ENCODE data around the gene KDM4C.

The KDM4C gene

DNA sequence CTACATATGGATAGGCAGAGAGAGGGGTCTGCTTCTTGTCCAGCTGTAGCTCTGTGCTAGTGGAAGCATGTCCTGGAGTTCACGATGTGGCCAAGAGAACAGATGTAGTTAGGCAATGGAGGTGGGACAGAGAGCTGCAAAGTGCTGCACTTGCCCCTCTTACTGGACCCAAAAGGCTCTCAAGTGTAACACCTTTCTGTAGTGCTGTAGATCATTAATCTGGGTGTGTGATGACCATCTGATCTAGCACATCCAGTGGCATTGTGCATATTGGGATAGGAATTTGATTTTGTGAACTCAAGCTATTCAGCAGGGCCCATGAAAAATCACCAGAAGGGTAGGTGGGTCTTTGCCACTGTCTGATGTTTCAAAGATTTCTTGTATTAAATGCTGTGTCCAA, 151.4 kb downstream of the KDM4C start:
- no peak for DNase-seq

DNA sequence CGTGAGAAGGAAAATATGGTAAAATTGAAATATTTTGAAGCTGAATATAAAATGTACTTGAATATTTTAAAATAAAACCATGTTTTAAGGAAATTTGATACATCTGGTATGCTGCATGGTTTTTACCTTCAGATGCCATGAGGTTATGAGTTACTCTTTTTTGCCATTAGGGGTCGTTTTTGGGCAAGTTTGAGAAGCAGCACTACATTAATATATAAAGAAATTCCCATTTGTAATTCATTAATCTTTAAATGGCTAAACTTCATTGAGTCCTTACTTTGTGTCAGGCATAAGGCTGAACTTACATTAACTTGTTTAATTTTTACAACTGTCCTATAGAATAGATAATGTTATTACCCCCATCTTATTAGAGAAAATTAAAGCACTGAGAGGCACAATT, 152.3 kb downstream of the KDM4C start:
- DNase-seq: no peak

DNA sequence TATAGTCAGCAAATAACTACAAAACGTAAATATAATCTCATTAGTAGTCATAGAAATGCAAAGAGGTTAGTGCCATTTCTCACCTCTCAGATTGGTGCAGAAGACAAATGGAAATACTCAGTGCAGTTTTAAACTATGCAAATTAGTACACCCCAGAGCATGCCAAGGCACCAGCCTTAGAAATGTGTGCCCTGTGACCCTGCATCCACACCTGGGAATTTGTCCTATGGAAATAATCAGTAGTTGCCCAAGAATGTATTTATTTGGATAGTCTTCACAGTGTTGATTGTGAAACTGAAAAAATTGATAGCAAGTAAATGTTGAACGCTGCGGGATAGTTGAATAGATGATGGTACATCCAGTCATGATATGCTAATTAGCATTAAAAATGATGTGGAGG, 152.7 kb downstream of the KDM4C start:
- no peak for DNase-seq

DNA sequence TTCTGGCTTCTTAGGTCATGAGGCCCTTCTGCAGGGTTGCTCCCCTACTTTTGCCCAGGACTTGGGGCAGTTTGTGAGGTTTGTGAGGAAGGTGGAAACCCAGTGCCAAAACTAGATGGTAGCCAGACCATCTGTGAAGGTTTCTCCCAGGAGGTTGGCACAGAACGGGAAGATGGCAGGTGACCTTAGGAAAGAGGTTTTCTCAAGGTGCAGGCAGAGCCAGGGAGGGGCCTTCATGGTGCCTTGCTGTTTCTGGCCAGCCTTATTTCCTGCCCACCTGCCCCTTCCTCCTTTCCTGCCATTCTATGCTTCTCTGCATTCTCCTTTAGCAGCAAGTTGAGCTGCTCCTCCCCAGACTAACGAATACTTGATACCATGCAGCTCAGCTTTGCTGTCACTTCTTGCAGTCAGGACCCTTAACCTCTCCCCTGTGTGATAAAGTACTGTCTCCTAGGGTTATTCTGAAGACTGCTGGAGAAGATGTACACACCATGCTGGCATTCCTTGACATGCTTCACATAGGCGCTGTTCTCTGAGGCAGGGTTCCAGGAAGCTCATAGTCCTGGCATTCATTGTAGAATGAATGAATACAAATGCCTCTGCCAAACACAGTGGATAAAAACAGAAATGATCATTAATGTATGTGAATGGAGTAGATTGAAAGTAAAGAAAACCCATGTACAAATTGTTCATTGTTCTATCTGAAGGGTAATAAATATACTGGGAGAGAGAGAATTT, 154.3 kb downstream of the KDM4C start:
- no peak for DNase-seq

DNA sequence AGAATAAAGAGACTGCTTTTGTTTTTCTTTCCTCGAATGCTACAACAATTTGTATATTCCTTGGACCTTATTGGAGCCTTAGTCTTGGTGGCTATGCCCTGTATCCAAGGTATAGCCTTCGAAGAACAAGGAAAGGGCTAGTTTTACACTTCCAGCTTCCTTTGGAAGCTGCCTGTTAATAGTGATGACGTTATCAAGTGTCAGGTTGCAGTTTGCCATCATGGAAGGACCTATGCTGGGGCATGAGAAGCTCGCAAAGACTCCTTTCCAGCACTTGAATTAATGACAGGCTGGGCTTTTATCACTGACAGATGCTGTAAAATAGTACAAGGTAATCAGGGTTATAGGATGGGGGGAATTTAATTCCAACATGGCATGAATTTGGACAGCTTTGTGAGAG, 157.9 kb downstream of the KDM4C start:
- no peak for DNase-seq

DNA sequence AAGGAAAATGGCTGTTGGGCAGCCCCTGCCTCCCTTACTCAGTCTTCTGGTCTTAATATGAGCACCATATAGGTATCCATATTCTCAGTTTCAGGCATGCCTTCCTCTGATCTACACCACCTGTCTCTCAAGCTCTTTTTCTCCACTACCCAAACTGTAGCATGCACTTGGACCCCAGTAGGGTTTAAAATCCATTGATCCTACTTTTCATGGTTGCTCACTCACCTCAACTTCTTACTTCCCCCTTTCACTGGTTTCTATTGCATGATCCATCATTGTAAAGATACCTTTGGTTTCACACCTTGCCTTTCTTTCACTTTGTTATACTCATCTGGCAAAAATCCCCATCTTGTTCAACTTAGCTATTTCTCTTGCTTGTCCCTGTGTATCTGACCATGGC, 159.4 kb downstream of the KDM4C start:
- DNase-seq: no peak

DNA sequence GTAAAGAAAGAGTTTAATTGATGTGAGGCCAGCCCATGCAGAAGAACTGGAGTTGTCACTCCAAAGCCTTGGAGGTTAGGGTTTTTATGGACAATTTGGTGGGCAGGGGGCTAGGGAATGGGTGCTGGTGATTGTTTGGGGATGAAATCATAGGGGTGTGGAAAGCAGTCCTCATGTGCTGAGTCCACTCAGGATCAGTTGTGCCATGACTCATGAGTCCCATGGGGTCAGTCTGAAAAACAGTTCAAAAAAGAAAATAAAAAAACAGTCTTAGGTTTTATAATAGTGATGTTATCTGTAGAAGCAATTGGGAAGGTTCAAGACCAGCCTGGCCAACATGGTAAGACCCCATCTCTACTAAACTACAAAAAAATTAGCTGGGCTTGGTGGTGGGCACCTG, 162.3 kb downstream of the KDM4C start:
- no peak for DNase-seq

DNA sequence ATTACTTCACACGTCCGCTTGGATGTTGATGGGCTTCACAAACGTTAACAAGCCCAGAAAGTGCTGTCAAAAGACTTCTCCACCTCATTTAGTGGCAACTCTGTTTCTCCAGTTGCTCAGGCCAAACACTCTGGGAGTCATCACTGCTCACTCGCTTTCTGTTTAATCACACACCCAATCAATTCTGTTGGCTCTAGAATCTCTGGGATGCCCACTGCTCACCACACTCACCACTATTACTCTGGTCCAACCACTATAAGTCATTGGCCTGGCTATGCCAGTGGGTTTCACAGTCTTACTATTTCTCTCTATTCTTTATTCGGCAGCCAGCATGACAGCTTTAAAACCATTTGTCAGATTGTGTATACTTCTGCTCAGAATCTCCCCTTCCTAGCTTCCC, 163.5 kb downstream of the KDM4C start:
- no peak for DNase-seq

DNA sequence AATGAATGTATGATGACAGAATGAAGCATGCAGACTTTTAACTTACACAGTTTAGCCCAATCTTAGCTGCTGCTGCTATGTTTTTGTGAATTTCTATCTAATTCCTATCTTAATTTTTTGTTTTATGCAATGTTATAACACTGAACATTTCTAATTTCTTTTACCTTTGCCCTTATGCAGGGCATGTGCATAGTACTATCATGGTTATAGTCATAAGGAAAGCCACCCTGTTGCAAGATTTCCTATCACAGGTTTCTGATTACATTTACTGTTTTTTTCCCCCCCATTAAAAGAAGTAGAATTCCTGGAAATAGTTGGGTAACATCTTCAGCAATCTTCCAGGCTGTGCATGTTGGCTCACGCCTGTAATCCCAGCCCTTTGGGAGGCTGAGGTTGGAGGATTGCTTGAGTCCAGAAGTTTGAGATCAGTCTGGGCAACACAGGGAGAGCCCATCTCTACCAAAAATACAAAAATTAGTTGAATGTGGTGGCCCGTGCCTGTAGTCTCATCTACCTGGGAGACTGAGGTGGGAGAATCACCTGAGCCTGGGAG, 164.4 kb downstream of the KDM4C start:
- no peak for DNase-seq

DNA sequence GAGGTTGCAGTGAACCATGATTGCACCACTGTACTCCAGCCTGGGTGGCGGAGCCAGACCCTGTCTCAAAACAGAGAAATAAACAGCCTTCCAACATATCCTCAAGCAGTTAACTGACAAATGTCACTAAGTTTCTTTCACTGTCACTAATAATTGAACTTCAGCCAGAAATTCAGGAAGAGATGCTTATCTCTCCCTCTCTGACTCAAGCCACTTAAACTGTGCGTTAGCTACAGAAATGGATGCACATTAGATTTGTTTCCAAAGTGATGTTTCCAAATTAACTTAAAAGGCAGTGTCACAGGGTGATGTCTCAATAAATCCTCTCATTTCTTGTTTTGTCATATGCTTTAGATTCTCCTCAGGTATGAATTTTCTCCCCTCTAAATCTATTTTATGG, 164.9 kb downstream of the KDM4C start:
- no peak for DNase-seq

DNA sequence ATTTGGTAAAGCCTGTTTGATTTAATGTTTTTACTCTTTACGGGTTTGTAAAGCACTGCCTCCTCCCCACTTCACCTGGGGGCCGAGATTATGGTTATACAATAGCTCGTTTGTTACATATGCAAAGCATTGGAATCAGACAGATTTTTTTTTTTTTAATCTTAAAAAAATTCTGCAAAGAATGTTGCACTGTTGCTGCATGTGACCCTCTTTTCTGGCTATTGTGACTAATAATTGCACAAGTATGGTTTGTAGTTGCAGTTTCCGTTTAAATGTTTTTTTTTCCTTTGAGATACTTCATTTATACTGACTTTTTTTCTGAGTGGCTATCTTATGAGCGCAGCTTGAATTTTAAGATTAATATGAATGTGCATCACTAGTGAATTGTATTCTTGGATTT, 165.3 kb downstream of the KDM4C start:
- DNase-seq: no peak

DNA sequence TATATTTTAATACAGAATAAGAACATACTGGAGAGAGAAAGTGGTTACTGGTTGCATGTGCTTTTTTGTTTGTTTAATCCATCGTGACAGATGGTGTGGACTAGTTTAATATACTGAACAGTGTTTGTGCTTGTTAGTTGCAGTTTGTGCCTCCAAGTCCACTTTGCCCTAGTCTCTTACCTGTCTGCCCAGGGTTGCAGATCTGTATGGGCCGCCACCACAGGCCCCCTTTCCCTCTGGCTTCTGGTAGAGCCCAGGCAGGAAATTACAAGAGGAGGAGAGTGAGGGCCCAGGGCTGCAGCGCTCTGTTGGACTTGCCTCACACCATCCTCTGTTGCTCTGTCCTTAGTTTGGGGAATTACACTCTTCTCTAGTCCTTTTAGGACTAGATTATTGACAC, 166.4 kb downstream of the KDM4C start:
- no peak for DNase-seq

DNA sequence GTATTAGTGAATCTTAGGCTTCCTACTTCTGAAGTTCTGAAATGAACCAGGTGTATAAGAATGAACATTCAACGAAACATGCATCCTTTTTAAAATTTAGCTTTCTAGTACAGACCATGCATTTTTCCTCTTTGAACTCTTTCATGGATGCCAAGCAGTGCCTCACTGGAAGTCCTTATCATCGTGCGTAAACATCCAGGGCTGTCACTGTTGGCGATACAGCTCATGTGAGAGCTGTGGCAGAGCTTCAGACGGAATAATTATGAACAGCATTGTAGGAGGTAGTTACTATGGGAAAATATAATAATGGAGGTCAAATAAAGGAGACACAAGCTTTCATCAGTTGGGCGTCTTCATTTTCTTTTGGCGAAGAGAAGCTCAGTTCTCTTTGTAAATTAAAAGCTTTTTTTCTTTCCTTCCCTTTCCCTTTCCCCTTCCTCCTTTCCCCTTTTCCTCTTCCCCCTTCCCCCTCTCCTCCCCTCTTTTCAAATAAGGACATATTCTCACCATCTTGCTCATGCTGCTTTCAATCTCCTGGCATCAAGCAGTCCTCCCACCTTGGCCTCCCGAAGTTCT, 167.3 kb downstream of the KDM4C start:
- DNase-seq: no peak

DNA sequence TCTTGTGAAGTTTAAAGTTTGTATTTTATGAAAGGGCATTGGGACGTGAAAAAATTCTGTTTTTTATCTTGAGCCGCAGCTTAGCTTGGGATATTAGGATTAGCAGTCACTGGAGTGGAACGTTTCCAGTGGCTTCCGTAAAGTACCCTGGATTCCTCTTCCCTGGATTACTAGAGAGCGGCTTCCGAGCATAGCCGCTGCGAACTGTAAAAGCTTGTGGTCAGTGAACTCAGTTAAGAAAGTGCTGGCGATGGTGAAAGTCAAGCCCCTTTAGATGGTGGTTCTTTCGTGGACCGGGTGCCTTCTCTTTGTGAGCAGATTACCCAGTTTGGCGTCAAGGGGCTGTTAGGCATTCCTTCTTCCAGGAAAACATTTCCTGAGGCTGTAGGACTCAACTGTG, 168.1 kb downstream of the KDM4C start:
- DNase-seq: no peak

DNA sequence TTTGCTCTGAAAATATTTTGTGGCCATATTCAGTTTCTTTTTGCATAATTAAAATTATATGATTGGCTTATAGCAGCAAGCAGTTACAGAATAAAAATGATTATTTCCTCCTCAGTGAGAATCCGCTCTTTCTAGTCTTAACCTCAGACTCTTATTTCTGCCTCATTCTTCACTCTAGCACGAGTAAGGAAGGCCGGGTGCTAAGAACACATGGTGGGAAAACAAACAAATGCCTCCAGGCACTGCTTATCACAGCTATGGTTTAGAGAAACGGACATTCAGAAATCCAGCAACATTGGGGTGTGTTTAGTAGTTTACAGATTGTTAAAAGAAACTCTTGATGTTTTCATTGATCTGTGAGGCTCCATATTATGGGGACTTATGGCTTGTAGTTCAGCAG, 168.7 kb downstream of the KDM4C start:
- DNase-seq: no peak

DNA sequence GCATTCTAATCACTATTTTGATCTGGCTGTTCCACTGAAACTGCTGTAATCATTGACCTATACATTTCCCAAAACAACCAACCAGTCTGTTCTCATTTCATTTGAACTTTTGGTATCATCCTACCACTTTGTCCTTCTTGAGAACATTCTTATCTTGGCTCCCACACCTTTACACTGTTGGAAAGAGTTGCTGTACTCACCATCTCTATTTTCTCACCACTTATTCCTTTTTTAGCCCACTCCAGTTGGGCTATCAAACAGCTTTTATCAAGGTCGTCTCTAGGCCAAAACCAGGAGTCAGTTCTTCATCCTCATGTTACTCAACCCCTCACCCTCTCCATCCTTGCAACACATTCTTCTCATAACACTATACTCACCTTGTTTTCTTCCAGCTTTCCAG, 170.1 kb downstream of the KDM4C start:
- no peak for DNase-seq

DNA sequence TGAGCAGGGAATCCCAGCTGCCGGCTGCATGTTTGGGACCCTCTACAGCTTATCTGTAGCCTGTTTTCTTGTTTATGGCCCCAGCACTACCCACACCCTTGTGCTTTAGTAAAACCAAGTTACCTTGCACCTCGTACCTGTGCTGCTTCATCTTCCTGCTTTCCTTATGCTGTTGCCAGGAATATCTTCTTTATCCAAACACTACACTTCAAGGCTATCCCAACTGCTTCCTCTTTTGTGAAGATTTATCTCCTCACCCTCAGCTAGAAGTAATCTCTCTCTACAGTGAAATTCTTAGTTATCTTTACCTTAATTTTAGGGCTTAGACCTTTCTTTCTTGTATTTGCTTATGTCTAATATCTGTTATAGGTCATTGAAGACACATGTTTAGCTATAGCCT, 171.1 kb downstream of the KDM4C start:
- DNase-seq: no peak

DNA sequence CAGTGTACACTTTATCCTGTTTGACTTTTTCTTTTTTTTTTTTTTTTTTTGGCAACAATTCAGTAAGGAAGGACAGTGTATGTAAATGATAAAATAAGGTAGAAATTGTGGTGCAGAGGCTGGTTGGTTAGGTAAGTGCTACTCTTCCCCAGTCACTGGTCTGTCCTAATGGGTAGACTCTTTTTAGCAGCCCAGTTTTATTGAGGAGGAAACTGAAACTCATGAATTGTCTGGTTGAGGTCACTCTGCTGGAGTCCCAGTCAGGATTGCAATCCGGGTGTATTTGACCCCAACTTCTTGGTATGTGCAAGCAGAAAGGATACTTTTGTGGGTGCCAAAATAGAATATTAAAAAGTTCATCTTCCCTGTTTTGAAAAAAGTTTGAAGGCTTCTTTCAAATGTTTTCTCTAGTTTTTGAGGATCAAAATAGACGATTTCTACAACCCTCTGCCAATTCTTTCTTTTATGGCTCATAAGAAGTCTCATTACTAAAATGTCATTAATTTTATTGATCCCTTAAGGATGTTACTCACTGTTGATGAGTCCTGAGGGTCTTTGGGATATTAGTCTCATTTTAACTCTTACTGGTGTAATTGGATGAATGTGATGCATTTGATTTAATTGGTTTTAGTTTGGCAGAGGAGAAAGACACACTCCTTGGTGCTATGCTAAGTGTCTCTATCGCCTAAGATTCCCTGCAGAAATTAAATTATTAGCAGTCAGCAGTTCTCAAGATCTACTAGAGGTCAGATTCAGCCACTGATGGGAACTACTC, 171.9 kb downstream of the KDM4C start:
- DNase-seq: no peak

DNA sequence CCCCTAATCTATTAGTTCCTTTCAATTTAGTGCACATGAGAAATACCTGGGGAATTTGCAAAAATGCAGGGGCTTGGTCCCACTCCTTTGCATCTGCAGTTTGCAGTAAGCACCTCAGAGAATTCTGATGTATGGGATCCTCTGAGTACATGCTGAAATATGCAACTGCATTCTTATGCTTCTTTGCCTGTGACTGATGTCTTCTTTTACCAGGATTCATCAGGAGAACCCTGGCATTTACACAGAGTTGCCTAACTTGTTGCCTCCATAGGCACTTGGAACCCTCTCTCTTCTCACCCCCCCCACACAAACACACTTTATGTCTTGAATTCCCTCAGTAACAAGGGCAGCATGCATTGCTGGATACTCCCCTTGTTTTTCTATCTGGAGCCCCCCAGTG, 173.1 kb downstream of the KDM4C start:
- DNase-seq: no peak

DNA sequence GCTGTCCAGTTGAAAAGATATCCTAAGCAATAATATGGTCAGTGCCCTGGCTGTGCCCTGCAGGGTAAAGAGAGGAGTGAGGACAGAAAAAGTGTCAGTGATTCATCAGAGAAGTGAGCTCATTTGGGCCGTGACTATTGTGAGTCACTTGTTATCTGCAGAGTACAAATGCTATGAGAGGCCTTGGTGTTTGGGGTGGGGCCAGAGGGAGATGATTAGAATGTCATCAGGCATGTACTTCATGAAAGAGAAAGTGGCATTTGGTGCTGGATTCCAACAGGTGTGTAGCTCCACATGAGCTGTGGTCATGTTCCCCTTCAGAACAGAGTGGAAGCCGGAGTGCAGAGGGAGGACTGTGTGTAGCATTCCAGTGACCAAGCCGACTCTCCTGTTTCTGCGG, 174.1 kb downstream of the KDM4C start:
- DNase-seq: no peak

DNA sequence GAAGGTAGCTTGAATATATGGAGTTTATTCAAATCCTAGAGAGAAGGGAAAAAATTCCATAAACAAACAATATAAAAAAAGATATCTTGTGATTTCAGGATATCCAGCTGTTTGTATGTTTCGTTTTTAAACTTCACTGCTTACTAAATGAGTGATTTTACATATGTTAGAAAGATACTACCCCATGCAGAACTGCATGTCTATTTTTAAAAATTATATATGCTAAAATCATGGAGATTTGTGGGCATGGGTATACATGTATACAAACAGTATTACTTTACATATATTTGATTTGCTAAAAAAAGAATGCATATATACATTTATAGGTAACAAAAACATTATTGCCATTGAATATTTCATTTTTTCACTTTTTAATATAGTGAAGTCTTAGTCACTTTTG, 178.3 kb downstream of the KDM4C start:
- DNase-seq: no peak

DNA sequence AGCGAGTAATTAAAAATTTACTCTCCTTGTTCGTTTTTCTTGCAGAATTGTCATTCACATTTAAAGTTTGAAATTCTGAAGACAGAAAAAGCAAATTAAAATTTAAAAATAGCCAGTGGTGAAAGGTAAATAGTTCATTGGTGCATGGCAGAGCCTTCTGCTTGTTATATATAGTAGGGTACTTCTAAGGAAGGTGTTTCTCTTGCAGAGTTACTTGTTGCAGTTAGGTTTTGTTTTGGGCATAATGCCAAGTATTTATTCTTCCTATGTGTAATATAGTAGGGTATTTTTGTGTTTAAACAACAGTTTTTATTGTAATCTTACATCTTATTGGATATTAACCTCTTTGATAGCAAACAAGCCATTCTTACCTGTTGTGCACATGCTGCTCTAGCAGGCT, 179.4 kb downstream of the KDM4C start:
- no peak for DNase-seq

DNA sequence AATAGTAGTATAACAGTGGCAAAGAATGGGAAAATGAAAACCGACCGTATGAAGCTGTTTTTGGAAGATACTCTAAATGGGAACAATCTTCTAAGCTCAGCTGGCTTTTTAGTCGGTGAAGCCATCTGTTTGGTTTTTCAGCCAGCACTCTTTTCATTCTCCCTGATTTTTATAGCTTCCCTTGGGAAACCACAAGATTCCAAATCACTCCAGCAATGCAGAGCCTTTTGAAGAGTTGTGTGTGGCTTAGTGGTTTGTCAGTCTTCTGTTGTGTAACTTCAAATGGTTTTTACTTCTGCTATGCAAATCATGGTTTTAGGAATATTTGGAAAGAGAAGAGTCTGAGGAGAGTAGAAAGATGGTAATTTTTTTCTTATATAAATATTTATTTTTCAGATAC, 180.7 kb downstream of the KDM4C start:
- no peak for DNase-seq

DNA sequence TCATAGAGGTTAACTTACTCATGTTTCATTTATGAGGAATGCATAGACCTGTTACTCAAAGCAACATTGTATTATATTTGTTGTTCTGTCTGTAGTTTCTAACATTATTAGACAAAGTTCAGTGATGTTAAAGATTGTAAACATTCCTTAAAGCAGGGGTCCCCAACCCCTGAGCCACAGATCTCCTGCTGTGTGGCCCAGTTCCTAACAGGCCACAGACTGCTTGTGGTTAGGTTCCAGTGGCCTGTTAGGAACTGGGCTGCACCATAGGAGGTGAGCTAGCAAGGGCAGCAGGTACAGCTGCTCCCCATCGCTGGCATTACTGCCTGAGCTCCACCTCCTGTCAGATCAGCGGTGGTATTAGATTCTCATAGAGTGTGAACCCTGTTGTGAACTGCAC, 181.1 kb downstream of the KDM4C start:
- no peak for DNase-seq
